Vagina (tissue), 2 donors: Measurements from ENCODE around the gene SYNPO. TPM values are rescaled to one million over a fixed set of nuclear protein-coding genes. Genes with fewer than 3 reads are reported as not detected.

Experiments used
- DNase-seq, 2 donors: peaks; one replicate each; pipeline ENCODE4 v3.0.0-alpha.2; 2017; ENCODE audit errors: extremely low spot score in 2 of 2
- H3K27ac ChIP-seq: fragments of 200-600 bp; sonication (generic); one replicate; pipeline ENCODE4 v1.5.1; 2019
- H3K27me3 ChIP-seq: fragments of 200-600 bp; sonication (generic); one replicate; pipeline ENCODE4 v1.5.1; 2019
- H3K36me3 ChIP-seq, 2 donors: fragments of 200-600 bp; sonication (generic); one replicate each; pipeline ENCODE4 v1.5.1; 2017 to 2019
- H3K4me1 ChIP-seq: fragments of 200-600 bp; sonication (generic); one replicate; pipeline ENCODE4 v1.5.1; 2019
- H3K4me3 ChIP-seq, 2 donors: fragments of 200-600 bp; sonication (generic); 1 replicate in 1 of 2; 2 replicates in 1 of 2; pipeline ENCODE4 v1.5.1; 2016 to 2019
- H3K9me3 ChIP-seq: fragments of 200-600 bp; sonication (generic); one replicate; pipeline ENCODE4 v1.5.1; 2019
- POLR2A ChIP-seq, 2 donors: fragments of 450-650 bp; IDR thresholded peaks; one replicate each; pipeline ENCODE4 v1.6.1; 2017; ENCODE audit warnings: antibody characterized with exemption in 2 of 2, mild to moderate bottlenecking in 2 of 2, moderate library complexity in 2 of 2
- POLR2AphosphoS5 ChIP-seq, 2 donors: sonication (generic); formaldehyde crosslinking; IDR thresholded peaks; one replicate each; pipeline ENCODE4 v1.9.0; 2017; ENCODE audit warnings: antibody characterized with exemption in 2 of 2, mild to moderate bottlenecking in 2 of 2, low read depth in 1 of 2; ENCODE audit not compliant: insufficient read depth in 1 of 2
- intact Hi-C: fragments of 100-400 bp; cut with DNase I; formaldehyde crosslinking; loops from one replicate; pipeline ENCODE4 v1.15.1; 2023
- total RNA-seq: library from RNA; depleted of rRNA; stranded (reverse); fragments of >200 nt; gene quantifications from one replicate; pipeline ENCODE4 v1.2.3, GENCODE V29; 2016
- TF ChIP-seq, protein P1 (sequence below), 3 experiments: fragments of 450-650 bp in 2 of 3; fragments of 200-600 bp in 1 of 3; sonication (generic) in 1 of 3; IDR thresholded peaks; one replicate each; pipeline ENCODE4 v1.5.1; 2017 to 2019; ENCODE audit warnings: antibody characterized with exemption in 3 of 3, mild to moderate bottlenecking in 2 of 3, moderate library complexity in 2 of 3

SYNPO gene
- total RNA-seq, 1 donor from 2014 or later: 16.7 TPM

DNA sequence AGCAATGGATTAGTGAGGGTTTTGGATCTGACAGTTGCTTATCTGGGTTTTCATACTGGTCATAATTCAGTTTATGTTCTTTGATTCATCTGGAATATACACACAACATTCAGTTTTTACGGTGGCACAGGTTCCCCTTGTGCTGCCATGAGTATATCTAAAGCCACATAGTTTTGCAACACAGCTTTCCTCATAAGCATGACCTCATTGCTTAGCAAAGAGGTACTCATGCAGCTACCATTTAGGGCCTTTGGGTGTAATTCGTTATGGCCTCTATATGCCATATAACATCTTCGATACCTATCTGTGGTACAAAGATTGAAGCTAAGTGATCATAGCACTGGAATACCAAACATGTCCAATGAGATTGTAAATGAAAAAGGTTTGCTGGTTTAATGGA, 63.3 kb downstream of the SYNPO start:
- Histone ChIP-seq H3K9me3 (no peaks in the 10 kb centered on the region), H3K4me3 (no peak overlapping the region), H3K36me3 (peaks cover 0 to 5% of the 10 kb centered on the region in 2 donors), H3K27me3 (no peaks in the 10 kb centered on the region), H3K4me1 (peaks cover 13% of the 10 kb centered on the region), H3K27ac (no peak overlapping the region)
- intact Hi-C loops: no loop called here
- no peak for DNase-seq
- TF ChIP-seq POLR2AphosphoS5 (IDR thresholded peaks at IDR 0.05; ENCODE audit: insufficient read depth in 1 of 2, low read depth in 1 of 2) (no peak), POLR2A (IDR thresholded peaks at IDR 0.05) (no peak)
- TF ChIP-seq, protein P1, sequence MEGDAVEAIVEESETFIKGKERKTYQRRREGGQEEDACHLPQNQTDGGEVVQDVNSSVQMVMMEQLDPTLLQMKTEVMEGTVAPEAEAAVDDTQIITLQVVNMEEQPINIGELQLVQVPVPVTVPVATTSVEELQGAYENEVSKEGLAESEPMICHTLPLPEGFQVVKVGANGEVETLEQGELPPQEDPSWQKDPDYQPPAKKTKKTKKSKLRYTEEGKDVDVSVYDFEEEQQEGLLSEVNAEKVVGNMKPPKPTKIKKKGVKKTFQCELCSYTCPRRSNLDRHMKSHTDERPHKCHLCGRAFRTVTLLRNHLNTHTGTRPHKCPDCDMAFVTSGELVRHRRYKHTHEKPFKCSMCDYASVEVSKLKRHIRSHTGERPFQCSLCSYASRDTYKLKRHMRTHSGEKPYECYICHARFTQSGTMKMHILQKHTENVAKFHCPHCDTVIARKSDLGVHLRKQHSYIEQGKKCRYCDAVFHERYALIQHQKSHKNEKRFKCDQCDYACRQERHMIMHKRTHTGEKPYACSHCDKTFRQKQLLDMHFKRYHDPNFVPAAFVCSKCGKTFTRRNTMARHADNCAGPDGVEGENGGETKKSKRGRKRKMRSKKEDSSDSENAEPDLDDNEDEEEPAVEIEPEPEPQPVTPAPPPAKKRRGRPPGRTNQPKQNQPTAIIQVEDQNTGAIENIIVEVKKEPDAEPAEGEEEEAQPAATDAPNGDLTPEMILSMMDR (IDR thresholded peaks at IDR 0.05): no peak

DNA sequence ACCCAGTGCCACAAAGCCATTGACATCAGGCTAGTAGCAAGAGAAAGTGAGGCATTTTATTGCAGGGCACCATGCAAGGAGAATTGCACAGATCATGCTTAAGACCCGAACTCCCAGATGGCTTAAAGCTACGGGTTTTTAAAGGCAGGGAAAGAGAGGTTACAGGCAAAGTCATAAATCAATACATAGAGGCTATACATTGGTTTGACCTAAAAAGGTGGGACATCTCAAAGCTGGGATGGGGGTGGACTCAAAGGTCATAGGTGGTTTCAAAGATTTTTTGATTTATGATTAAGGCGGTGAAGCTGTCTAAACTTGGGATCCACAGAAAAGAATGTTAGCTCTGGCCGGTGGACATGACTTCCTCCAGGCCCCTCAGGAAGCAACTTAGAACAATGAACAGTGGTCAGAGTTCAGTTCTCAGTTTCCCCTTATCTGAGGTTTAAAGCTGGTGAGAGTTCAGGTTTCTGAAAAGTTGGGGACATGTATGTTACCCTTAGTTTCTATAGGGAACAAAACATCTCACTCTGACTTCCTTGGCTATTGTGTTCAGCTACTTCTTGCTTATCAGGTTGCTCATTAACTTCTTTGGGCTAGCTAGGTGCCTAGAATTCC, 66.4 kb downstream of the SYNPO start:
- Histone ChIP-seq H3K27ac (no peak overlapping the region), H3K4me3 (no peak overlapping the region), H3K9me3 (no peaks in the 10 kb centered on the region), H3K36me3 (peaks cover 0 to 33% of the 10 kb centered on the region in 2 donors), H3K4me1 (no peaks in the 10 kb centered on the region), H3K27me3 (no peaks in the 10 kb centered on the region)
- TF ChIP-seq, protein P1 (IDR thresholded peaks at IDR 0.05): no peak
- TF ChIP-seq POLR2AphosphoS5 (IDR thresholded peaks at IDR 0.05; ENCODE audit: insufficient read depth in 1 of 2, low read depth in 1 of 2) (no peak), POLR2A (IDR thresholded peaks at IDR 0.05) (no peak)
- intact Hi-C loops: no loop called here
- DNase-seq: no peak

Other genes starting within 250 kb of the SYNPO start
- 530 TPM for gene CD74, start 227.8 kb upstream of the SYNPO start, total RNA-seq
- 3,194 TPM for gene RPS14, start 190.9 kb upstream of the SYNPO start, total RNA-seq
- gene NDST1, start 132.5 kb upstream of the SYNPO start, total RNA-seq: 73.9 TPM
- gene MYOZ3, start 20.6 kb downstream of the SYNPO start, total RNA-seq: not detected
- 30.2 TPM for gene RBM22, start 60.4 kb downstream of the SYNPO start, total RNA-seq
- gene DCTN4, start 118.4 kb downstream of the SYNPO start, total RNA-seq: 51.3 TPM
- 46.7 TPM for gene SMIM3, start 138.1 kb downstream of the SYNPO start, total RNA-seq
- gene IRGM, start 205.9 kb downstream of the SYNPO start, total RNA-seq: 0.98 TPM